Left cardiac atrium (tissue), 4 donors: Measurements from ENCODE around the gene OFD1. TPM values are rescaled to one million over a fixed set of nuclear protein-coding genes. Genes with fewer than 3 reads are reported as not detected.
"Not testable (repeated sequence)": the region's sequence is repeated elsewhere in the genome, so short reads cannot be mapped to it uniquely, and the experiment has no call there.

Experiments
- ATAC-seq, 2 donors: fragments of 200-7000 bp; cut with Tn5 transposase; one replicate each; pipeline ENCODE4 v1.9.1; 2020; ENCODE audit warnings: mild to moderate bottlenecking in 2 of 2, moderate library complexity in 2 of 2
- DNase-seq: peaks from one replicate; pipeline ENCODE4 v3.0.0-alpha.2; 2020
- intact Hi-C, 2 donors: fragments of 100-400 bp; cut with DNase I; formaldehyde crosslinking; loops; one replicate each; pipeline versions ENCODE4 v1.14.1 to v1.15.1; 2022 to 2023
- total RNA-seq, 2 donors: library from RNA; stranded (reverse); fragmentation: NEBNext Ultra II Directional; extraction: Animal tissue kit (Norgen Biotek cat#: 25700); gene quantifications; one replicate each; pipeline ENCODE4 v1.2.1, GENCODE V29; 2021
- donor health status: DM: no; HTN: yes; CAD: no.
- donor health status: DM: no; HTN: yes; CAD: no; lungs with severe emphysema.
- donor health status: DM: yes; HTN: yes; CAD: no.
- donor health status: Dilated cardiomyopathy.

Gene OFD1
- total RNA-seq, 2 donors from 2014 or later, result 9.3 TPM

DNA sequence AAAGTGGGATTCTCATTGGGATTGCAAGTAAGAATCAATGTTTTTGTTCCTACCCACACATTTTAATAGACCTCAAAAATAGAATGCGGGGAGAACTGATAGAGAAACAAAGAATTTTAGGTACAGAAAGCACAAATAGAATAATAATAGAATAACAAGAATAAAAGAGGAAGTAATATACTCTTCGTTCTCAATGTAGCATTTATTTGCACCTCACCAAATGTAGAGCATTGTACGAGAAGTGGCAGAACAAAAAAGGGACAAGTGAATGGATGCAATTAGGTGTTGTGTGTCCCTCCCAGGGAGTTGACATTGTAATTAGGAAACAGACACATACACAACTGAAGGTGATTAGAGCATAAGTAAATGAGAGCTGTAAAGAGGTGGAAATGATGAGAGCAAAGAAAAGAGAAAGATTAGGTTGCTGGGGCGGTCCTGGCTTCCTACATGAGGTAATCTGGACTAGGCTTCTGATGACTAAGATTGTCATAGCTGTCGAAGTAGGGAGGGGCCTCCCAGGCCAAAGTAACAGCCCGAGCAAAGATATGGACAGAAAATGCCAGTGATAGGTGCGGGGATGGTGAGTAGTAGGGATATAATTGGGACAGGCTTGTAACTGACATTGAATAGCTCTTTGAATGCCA, 35.2 kb upstream of the OFD1 start:
- ATAC-seq (peak; percentile 29 to 90), DNase-seq (no peak)
- intact Hi-C loops, result no loop called here

- intact Hi-C loops, result no loop called here
- ATAC-seq (no peak), DNase-seq (no peak)
These were observed 34.2 kb upstream of the OFD1 start for GRCh38 chrX:13700380-13700779.

GRCh38 chrX:13702111-13702789, 32.3 kb upstream of the OFD1 start:
- ATAC-seq, result no peak
- no peak for DNase-seq
- intact Hi-C loops, result no loop called here

- no peak for ATAC-seq
- no peak for DNase-seq
- intact Hi-C loops, result no loop called here
These were observed 31.4 kb upstream of the OFD1 start for GRCh38 chrX:13703135-13703534.

- DNase-seq (no peak), ATAC-seq (no peak)
- intact Hi-C loops, result no loop called here
These were observed 31.0 kb upstream of the OFD1 start for GRCh38 chrX:13703589-13703988.

DNA sequence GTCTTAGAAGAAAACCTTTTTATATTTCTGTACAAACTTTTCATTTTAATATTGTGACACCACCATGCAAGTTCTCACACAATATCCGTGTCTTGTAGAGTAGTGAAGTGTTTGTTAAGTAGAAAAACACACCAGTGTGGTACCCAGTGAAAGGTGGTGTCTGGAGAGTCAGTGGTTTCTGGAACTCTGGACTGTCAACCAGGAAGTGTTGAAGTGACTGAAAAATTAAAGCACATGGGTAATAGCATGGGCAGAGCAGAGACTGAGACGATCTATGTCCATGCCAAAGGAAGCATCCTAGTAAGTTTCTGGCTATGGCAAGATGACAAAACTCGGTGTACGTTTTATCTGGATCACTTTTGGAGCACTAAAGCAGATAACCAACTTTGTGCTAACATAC, 23.4 kb upstream of the OFD1 start:
- intact Hi-C loops, result no loop called here
- ATAC-seq (no peak), DNase-seq (no peak)

DNA sequence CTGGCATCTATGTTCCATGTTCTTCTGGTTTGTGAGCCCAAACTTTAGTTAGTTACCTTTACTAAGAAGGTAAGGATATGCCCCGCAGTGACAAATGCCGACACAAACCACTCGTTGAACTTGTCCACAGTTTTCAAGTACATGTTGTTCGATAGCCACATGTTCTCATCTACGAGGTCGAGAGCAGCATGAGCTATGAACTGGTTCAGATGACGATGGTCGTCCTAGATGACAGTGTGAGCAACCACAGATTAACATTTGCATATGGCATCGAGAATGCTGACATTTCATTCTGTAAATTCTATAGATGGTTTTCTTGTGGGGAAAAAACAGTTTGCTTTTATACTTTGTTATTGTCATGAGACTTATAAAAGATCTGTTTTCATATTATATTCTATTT, 18.1 kb upstream of the OFD1 start:
- intact Hi-C loops, result no loop called here
- ATAC-seq (no peak), DNase-seq (no peak)

- ATAC-seq (peak in 1 of 2 donors; percentile 44), DNase-seq (no peak)
- intact Hi-C loops, result no loop called here
These were observed 17.6 kb upstream of the OFD1 start for GRCh38 chrX:13716905-13717304.

DNA sequence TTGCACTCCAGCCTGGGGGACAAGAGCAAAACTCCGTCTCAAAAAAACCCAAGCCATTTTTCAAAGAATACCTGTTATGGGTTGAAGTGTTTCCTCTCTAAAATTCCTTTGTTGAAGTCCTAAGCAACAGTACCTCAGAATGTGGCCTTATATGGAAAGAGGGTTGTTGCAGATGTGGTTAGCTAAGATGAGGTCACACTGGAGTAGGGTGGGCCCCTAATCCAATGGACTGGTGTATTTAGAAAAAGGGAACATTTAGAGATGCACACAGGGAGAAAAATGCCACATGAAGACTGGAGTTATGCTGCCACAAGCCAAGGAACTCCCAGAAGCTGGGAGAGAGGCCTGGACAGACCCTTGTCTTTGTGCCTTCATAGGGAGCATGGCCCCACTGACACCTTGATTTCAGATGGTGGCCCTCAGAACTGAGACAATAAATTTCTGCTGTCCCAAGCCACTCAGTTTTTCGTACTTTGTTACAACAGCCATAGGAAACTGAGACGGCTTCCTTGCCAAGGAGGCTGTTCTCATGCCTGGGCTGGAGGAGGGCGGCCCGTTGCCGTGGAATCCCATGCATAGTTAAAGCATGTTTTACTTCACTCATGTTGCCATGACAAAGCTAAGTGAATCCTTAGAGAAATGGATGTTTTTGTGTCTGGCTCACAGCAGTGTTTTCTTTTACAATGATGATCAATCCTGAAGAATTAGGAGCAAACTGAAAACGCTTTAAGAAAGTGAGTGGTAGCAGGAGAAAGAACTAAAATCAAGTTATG, 16.7 kb upstream of the OFD1 start:
- peak; percentile 70 to 89 for ATAC-seq
- DNase-seq, result peak; percentile 44
- intact Hi-C loops, result no loop called here

GRCh38 chrX:13719192-13719856, 15.2 kb upstream of the OFD1 start:
- no peak for DNase-seq
- ATAC-seq, result no peak
- intact Hi-C loops, result no loop called here

- intact Hi-C loops, result no loop called here
- ATAC-seq, result no peak
- no peak for DNase-seq
These were observed 13.2 kb upstream of the OFD1 start for GRCh38 chrX:13721371-13721770.

- intact Hi-C loops, result no loop called here
- ATAC-seq, result peak in 1 of 2 donors; percentile 64
- no peak for DNase-seq
These were observed 12.6 kb upstream of the OFD1 start for GRCh38 chrX:13721819-13722519.

- ATAC-seq, DNase-seq, intact Hi-C loops: not testable (repeated sequence)
These were observed 9.7 kb upstream of the OFD1 start for GRCh38 chrX:13724878-13725277.

DNA sequence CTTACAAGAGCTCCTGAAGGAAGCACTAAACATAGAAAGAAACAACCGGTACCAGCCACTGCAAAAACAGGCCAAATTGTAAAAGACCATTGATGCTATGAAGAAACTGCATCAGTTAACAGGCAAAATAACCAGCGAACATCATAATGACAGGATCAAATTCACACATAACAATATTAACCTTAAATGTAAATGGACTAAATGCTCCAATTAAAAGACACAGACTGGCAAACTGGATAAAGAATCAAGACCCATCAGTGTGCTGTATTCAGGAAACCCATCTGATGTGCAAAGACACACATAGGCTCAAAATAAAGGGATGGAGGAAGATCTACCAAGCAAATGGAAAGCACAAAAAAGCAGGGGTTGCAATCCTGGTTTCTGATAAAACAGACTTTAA, 8.0 kb upstream of the OFD1 start:
- DNase-seq, ATAC-seq, intact Hi-C loops: not testable (repeated sequence)

GRCh38 chrX:13730523-13730922, 4.0 kb upstream of the OFD1 start:
- ATAC-seq, intact Hi-C loops, DNase-seq: not testable (repeated sequence)

DNA sequence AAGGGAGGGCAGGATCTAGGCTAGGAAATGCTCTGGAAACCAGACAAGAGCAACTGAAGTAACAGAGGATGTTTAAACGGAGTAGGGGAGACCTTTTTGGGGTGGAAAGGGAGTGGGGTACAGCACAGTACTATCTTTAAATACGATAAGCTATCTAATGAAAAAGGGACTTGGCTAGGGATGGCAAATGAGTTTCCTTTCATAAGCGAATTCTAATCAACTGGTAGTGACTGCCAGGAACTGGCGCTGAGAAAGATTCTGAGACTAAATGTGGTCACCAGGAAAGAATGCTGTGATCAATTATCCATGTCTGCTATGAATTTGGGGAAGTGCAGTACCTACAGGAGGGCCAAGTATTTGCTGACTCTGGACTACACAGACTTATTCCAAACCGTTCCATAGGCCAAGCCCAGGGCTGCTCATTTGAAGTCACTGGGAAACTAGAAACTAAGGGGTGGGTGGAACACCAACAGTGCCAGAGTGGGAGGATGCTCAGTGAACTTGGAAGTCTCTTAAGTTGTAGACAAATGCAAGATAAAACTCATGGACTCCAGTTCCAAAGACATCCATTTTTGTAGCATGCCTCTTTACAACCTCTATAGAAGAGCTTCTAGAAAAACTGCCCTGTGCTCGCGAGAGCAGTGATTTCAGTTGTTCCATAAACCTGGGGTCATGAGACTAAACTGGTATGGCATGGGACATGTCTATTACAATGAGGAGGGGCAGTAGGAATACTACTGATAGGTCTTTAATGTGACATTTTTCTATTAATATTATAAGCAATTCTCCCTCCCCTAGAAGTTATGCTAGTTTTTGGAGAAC, 2.1 kb upstream of the OFD1 start:
- intact Hi-C loops, result no loop called here
- ATAC-seq, result no peak
- no peak for DNase-seq

GRCh38 chrX:13733506-13733905, 1.0 kb upstream of the OFD1 start:
- intact Hi-C loops, result no loop called here
- ATAC-seq (no peak), DNase-seq (no peak)

DNA sequence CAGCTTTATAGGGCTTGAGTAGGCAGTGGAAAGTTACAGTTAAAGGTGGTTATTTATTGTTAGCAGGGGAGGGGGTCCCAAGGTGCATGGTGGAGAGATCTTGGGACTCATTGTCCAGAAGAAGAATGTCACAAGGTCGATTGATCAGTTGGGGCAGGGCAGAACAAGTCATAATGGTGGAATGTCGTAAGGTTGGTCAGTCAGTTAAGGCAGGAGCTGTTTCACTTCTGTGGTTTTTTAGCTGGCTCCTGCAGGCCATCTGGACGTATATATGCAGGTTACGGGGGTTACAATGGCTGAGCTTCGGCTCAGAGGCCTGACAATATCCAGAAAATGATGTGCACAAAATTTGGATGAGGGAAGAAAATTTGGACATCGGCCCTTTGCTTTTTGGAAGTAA, 7.1 kb downstream of the OFD1 start:
- intact Hi-C loops, result no loop called here
- ATAC-seq (no peak), DNase-seq (no peak)
